Measurements from ENCODE around the gene FRAS1. TPM values are rescaled to one million over a fixed set of nuclear protein-coding genes. Genes with fewer than 3 reads are reported as not detected.

The FRAS1 gene
- total and polyA plus RNA-seq, 12 donors = 0.20 to 2.3 (median 0.84) TPM

DNA sequence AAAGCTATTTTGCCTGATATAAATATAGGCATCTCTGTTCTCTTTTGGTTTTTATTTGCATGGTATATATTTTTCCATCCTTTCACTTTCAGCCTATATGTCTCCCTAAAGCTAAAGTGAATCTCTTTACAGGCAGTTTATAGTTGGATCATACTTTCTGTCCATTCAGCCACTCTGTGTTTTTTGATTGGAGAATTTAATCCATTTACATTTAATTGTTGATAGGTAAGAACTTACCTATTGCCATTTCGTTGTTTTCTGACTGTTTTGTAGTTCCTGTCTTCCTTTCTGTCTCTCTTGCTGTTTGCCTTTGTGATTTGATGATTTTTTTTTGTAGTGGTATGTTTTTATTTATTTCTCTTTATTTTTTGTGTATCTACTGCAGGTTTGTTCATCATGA, 338.5 kb downstream of the FRAS1 start:
- no peak for TF ChIP-seq POLR2A (IDR thresholded peaks at IDR 0.05)
- TF ChIP-seq, protein P1, sequence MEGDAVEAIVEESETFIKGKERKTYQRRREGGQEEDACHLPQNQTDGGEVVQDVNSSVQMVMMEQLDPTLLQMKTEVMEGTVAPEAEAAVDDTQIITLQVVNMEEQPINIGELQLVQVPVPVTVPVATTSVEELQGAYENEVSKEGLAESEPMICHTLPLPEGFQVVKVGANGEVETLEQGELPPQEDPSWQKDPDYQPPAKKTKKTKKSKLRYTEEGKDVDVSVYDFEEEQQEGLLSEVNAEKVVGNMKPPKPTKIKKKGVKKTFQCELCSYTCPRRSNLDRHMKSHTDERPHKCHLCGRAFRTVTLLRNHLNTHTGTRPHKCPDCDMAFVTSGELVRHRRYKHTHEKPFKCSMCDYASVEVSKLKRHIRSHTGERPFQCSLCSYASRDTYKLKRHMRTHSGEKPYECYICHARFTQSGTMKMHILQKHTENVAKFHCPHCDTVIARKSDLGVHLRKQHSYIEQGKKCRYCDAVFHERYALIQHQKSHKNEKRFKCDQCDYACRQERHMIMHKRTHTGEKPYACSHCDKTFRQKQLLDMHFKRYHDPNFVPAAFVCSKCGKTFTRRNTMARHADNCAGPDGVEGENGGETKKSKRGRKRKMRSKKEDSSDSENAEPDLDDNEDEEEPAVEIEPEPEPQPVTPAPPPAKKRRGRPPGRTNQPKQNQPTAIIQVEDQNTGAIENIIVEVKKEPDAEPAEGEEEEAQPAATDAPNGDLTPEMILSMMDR (IDR thresholded peaks at IDR 0.05) = no peak
- Histone ChIP-seq H3K36me3 (replicated peaks in 1 of 2) (no peaks in the 10 kb centered on the region), H3K27me3 (no peaks in the 10 kb centered on the region), H3K27ac (no peak overlapping the region), H3K4me1 (replicated peaks in 1 of 2) (no peaks in the 10 kb centered on the region), H3K9me3 (replicated peaks in 1 of 3) (no peaks in the 10 kb centered on the region), H3K4me3 (no peak overlapping the region)
- WGBS, 4 donors = 40 to 74% (median 44%) methylated on average over 1 of the region's 1 CpG
- DNase-seq = no peak
- intact Hi-C loops (cut with DNase I) = no loop called here

DNA sequence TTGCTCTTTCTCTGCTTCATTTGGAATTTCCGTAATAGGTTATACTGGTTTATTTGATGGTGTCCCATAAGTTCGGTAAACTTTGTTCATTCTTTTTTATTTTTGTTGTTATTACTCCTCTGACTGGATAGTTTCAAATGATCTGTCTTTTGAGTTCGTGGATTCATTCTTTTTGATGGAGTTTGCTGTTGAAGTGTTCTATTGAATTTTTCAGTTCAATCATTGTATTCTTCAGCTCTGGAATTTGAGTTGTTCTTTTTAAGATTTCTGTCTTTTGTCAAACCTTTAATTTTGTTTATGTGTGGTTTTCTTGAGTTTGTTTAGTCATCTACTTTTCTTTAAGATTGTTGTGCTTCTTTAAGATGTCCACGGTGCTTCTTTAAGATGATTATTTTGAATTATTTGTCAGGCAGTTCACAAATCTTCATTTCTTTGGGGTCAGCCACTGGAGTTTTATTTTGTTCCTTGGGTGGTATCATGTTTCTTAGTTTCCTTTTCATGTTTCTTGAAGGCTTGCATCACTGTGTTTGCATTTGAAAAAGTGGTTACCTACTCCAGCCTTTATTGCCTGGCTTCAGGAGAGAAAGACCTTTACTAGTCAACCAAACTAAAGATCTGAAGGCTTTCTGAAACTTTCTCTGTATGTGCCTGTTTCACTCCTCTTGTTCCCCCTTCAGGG, 339.6 kb downstream of the FRAS1 start:
- Histone ChIP-seq H3K36me3 (replicated peaks in 1 of 2) (no peaks in the 10 kb centered on the region), H3K9me3 (replicated peaks in 1 of 3) (no peaks in the 10 kb centered on the region), H3K4me3 (no peak overlapping the region), H3K4me1 (replicated peaks in 1 of 2) (no peaks in the 10 kb centered on the region), H3K27ac (no peak overlapping the region), H3K27me3 (no peaks in the 10 kb centered on the region)
- TF ChIP-seq, protein P1 (IDR thresholded peaks at IDR 0.05) = no peak
- no peak for TF ChIP-seq POLR2A (IDR thresholded peaks at IDR 0.05)
- intact Hi-C loops (cut with DNase I) = no loop called here
- DNase-seq = no peak
- WGBS, 4 donors = 82 to 88% (median 84%) methylated on average over 4 of the region's 4 CpGs

DNA sequence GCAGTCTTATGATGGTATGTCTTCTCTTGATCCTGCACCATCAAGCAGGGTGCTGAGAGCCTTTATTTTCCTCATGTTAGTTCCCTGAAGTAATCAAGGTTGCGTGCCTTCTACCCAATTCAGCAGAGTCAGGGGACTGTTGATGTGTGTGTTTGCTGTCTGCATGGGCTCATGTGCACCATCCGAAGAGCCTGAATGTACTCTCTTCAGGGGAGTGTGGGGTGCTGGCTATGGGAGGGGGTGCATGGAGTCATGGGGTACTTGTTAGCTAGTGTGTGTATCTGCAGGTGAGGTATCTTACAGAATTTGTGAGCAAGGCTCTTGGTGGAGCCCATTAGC, 340.1 kb downstream of the FRAS1 start:
- no peaks in the 10 kb centered on the region for H3K4me1 ChIP-seq (replicated peaks in 1 of 2)
- intact Hi-C loops (cut with DNase I) = no loop called here
- no peak for TF ChIP-seq POLR2A (IDR thresholded peaks at IDR 0.05)
- TF ChIP-seq, protein P1 (IDR thresholded peaks at IDR 0.05) = no peak
- H3K27me3 ChIP-seq = no peaks in the 10 kb centered on the region
- DNase-seq = no peak
- H3K36me3 ChIP-seq (replicated peaks in 1 of 2) = no peaks in the 10 kb centered on the region
- H3K27ac ChIP-seq = no peak overlapping the region
- no peaks in the 10 kb centered on the region for H3K9me3 ChIP-seq (replicated peaks in 1 of 3)
- WGBS, 4 donors = 89 to 96% (median 91%) methylated on average over 2 of the region's 2 CpGs
- H3K4me3 ChIP-seq = no peak overlapping the region

DNA sequence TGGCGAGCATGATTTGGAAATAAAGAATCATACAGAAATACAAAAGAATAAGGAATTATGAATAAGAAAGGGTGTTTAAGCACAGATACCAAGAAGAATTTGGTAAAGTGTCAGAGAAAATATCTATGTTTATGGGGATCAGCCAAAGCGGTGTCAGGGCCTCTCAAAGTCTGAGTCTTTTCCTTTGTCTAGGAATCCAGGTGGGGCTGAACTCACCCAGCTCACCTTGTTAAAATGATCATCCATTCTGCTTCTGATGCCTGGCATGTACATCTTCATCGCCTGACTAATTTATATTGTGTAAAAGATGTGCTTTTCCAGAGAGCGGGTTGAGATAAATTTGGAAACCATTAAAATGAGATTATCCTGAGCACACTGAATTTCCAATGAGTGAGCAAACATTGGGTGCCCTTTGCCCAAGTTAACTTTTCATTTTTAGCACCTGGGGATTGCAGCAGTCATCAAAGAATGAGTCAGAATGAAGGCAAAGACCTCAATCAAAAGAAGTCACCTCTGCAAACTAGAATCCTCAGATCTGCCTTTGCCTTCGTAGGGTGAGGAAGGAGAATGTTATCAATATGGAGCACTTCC, 352.6 kb downstream of the FRAS1 start:
- no peaks in the 10 kb centered on the region for H3K36me3 ChIP-seq (replicated peaks in 1 of 2)
- H3K4me3 ChIP-seq = no peak overlapping the region
- intact Hi-C loops (cut with DNase I) = no loop called here
- H3K27ac ChIP-seq = no peak overlapping the region
- no peaks in the 10 kb centered on the region for H3K4me1 ChIP-seq (replicated peaks in 1 of 2)
- TF ChIP-seq, protein P1 (IDR thresholded peaks at IDR 0.05) = no peak
- no peak for TF ChIP-seq POLR2A (IDR thresholded peaks at IDR 0.05)
- no peaks in the 10 kb centered on the region for H3K9me3 ChIP-seq (replicated peaks in 1 of 3)
- no peak for DNase-seq
- H3K27me3 ChIP-seq = no peaks in the 10 kb centered on the region
- 84 to 91% (median 91%) methylated on average over 5 of the region's 5 CpGs for WGBS, 4 donors
